ENCODE data around the gene SLC35F2. TPM values are rescaled to one million over a fixed set of nuclear protein-coding genes. Genes with fewer than 3 reads are reported as not detected.
A peak's percentile ranks its signal among the peaks of the same experiment; 100 is the strongest.

The SLC35F2 gene
- total RNA-seq, 1 donor from 2014 or later = 72.7 TPM

GRCh38 chr11:107757661-107758060 is 100.9 kb downstream of the SLC35F2 start:
- DNase-seq (ENCODE audit: low read depth) = no peak
- Histone ChIP-seq H3K36me3 (ENCODE audit: control insufficient read depth, insufficient read depth, low read length) (no peaks in the 10 kb centered on the region), H3K4me3 (ENCODE audit: low read depth, low read length) (no peak overlapping the region), H3K27me3 (ENCODE audit: control insufficient read depth, insufficient read depth, low read length) (no peaks in the 10 kb centered on the region)
- no peak for FAIRE-seq
- TF ChIP-seq, protein P1, sequence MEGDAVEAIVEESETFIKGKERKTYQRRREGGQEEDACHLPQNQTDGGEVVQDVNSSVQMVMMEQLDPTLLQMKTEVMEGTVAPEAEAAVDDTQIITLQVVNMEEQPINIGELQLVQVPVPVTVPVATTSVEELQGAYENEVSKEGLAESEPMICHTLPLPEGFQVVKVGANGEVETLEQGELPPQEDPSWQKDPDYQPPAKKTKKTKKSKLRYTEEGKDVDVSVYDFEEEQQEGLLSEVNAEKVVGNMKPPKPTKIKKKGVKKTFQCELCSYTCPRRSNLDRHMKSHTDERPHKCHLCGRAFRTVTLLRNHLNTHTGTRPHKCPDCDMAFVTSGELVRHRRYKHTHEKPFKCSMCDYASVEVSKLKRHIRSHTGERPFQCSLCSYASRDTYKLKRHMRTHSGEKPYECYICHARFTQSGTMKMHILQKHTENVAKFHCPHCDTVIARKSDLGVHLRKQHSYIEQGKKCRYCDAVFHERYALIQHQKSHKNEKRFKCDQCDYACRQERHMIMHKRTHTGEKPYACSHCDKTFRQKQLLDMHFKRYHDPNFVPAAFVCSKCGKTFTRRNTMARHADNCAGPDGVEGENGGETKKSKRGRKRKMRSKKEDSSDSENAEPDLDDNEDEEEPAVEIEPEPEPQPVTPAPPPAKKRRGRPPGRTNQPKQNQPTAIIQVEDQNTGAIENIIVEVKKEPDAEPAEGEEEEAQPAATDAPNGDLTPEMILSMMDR (IDR thresholded peaks at IDR 0.05; ENCODE audit: insufficient read depth, low read length, severe bottlenecking) = no peak

DNA sequence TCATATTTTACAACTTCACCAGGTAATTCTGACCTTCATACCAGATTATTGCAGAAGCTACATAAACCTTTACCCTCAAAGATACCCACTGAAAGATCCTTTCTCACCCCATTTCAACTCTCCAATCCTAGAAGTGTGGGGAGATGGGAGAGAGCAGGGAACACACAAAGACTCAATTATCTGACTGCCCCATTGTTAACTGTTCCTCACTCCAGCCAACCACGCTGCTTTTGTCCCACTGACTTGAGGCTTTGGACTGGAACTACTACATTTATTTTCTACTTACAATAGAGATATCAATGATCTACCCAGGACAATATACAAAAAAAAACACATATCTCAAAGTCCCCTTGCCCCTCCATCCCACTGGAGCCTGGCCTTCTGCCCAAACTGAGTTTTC is 102.0 kb downstream of the SLC35F2 start:
- DNase-seq (ENCODE audit: low read depth) (no peak), FAIRE-seq (no peak)
- no peaks in the 10 kb centered on the region for H3K36me3 ChIP-seq (ENCODE audit: control insufficient read depth, insufficient read depth, low read length)
- no peaks in the 10 kb centered on the region for H3K27me3 ChIP-seq (ENCODE audit: control insufficient read depth, insufficient read depth, low read length)
- no peak overlapping the region for H3K4me3 ChIP-seq (ENCODE audit: low read depth, low read length)
- TF ChIP-seq, protein P1 (IDR thresholded peaks at IDR 0.05; ENCODE audit: insufficient read depth, low read length, severe bottlenecking) = no peak

DNA sequence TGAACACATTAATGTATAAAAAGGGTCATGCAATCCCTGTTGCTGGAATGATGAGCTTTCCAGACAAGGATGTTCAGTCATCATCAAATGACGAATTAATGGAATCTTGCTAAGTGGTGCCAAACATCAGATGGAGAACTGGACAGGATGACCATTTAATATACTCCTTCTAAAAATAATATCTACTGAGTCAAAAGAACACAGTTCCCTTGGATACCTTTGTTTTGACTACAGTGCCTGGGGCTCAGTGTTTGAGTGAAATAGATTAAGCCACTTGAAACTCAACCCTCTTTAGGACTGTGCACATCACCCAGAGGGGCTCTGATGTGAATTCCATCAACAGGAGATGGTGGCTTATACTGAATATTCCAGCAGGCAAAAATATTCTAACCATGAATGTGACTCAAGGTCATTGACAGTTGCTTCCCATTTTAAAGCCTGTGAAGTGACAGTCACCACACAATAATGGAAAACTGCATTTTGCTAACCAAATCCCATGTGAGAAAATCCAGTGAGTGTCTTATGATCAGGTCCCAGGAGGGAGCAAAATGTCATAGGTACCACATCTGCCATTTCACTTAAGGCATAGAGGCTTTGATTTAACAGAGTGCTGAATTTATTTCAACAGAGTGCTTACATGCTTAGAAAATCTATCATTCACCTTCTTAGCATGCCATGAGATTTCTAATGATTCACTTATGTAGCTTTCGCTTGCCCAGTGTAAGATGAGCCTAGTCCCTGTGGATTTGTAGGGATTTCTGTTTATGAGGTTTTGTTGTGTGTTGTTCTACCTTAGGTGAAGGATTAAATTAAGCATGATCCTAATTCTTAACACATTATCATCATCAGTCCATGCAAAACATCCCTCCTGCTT is 105.4 kb downstream of the SLC35F2 start:
- Histone ChIP-seq H3K36me3 (ENCODE audit: control insufficient read depth, insufficient read depth, low read length) (no peaks in the 10 kb centered on the region), H3K27me3 (ENCODE audit: control insufficient read depth, insufficient read depth, low read length) (no peaks in the 10 kb centered on the region), H3K4me3 (ENCODE audit: low read depth, low read length) (no peak overlapping the region)
- FAIRE-seq = no peak
- TF ChIP-seq, protein P1 (IDR thresholded peaks at IDR 0.05; ENCODE audit: insufficient read depth, low read length, severe bottlenecking) = no peak
- DNase-seq (ENCODE audit: low read depth) = peak; percentile 4

- Histone ChIP-seq H3K4me3 (ENCODE audit: low read depth, low read length) (no peak overlapping the region), H3K27me3 (ENCODE audit: control insufficient read depth, insufficient read depth, low read length) (no peaks in the 10 kb centered on the region), H3K36me3 (ENCODE audit: control insufficient read depth, insufficient read depth, low read length) (no peaks in the 10 kb centered on the region)
- no peak for FAIRE-seq
- DNase-seq (ENCODE audit: low read depth) = no peak
- TF ChIP-seq, protein P1 (IDR thresholded peaks at IDR 0.05; ENCODE audit: insufficient read depth, low read length, severe bottlenecking) = no peak
These were observed 106.1 kb downstream of the SLC35F2 start for GRCh38 chr11:107752508-107752907.

- H3K36me3 ChIP-seq (ENCODE audit: control insufficient read depth, insufficient read depth, low read length) = no peaks in the 10 kb centered on the region
- H3K27me3 ChIP-seq (ENCODE audit: control insufficient read depth, insufficient read depth, low read length) = no peaks in the 10 kb centered on the region
- no peak for FAIRE-seq
- no peak for DNase-seq (ENCODE audit: low read depth)
- TF ChIP-seq, protein P1 (IDR thresholded peaks at IDR 0.05; ENCODE audit: insufficient read depth, low read length, severe bottlenecking) = no peak
- no peak overlapping the region for H3K4me3 ChIP-seq (ENCODE audit: low read depth, low read length)
These were observed 107.5 kb downstream of the SLC35F2 start for GRCh38 chr11:107751082-107751481.
